B cell (primary cell): Measurements from ENCODE around the gene USP50. TPM values are rescaled to one million over a fixed set of nuclear protein-coding genes. Genes with fewer than 3 reads are reported as not detected.

Experiments used
- ATAC-seq: fragments of 200-7000 bp; cut with Tn5 transposase; one replicate; pipeline ENCODE4 v1.10.0; 2021; ENCODE audit warnings: low read depth, mild to moderate bottlenecking, moderate number of reproducible peaks, moderate library complexity
- CTCF ChIA-PET: fragments of 350-600 bp; sonication (Branson Sonifier 250); formaldehyde crosslinking; loops from one replicate; lab custom pipeline; 2021; ENCODE audit warnings: antibody characterized with exemption, inconsistent platforms; lab: Charles Lee
- POLR2A ChIA-PET: fragments of 350-600 bp; sonication (Branson Sonifier 250); formaldehyde crosslinking; loops from one replicate; lab custom pipeline; 2021; ENCODE audit warnings: antibody characterized with exemption; lab: Charles Lee
- DNase-seq: peaks from one replicate; pipeline ENCODE4 v3.0.0; 2013
- H2AFZ ChIP-seq: 2 replicates; pipeline ENCODE4 v1.6.1; 2012; ENCODE audit warnings: mild to moderate bottlenecking, low read depth, low read length; ENCODE audit not compliant: insufficient read depth, poor library complexity, severe bottlenecking
- H3K27ac ChIP-seq, 2 donors: 1 replicate in 1 of 2; 2 replicates in 1 of 2; pipeline ENCODE4 v1.5.1; 2012 to 2013; ENCODE audit warnings: low read length in 2 of 2, mild to moderate bottlenecking in 2 of 2, moderate library complexity in 1 of 2
- H3K27me3 ChIP-seq, 4 experiments: fragments of 200-600 bp in 1 of 4; sonication (generic) in 1 of 4; replicated peaks in 1 of 4; 1 replicate in 2 of 4; 2 replicates in 2 of 4; pipeline versions ENCODE4 v1.6.1 to v1.7.0; 2013 to 2016; ENCODE audit warnings: low read length in 3 of 4, mild to moderate bottlenecking in 2 of 4, mixed read lengths in 1 of 4, moderate library complexity in 1 of 4; ENCODE audit not compliant: insufficient read depth in 4 of 4, control insufficient read depth in 3 of 4; ENCODE audit errors: control extremely low read depth in 1 of 4
- H3K36me3 ChIP-seq, 2 experiments: replicated peaks in 1 of 2; 1 replicate in 1 of 2; 2 replicates in 1 of 2; pipeline versions ENCODE4 v1.6.1 to v1.7.1; 2013; ENCODE audit warnings: low read length in 1 of 2; ENCODE audit not compliant: insufficient read depth in 2 of 2, control insufficient read depth in 1 of 2; ENCODE audit errors: control extremely low read depth in 1 of 2, extremely low read depth in 1 of 2
- H3K4me1 ChIP-seq, 2 donors: fragments of 200-600 bp in 1 of 2; sonication (generic) in 1 of 2; 1 replicate in 1 of 2; 2 replicates in 1 of 2; pipeline versions ENCODE4 v1.5.1 to v1.6.1; 2013 to 2017; ENCODE audit warnings: low read length in 2 of 2; ENCODE audit not compliant: control insufficient read depth in 2 of 2, insufficient read depth in 2 of 2
- H3K4me2 ChIP-seq: replicated peaks from 2 replicates; pipeline ENCODE3; 2012; ENCODE audit warnings: mild to moderate bottlenecking, low read depth, low read length; ENCODE audit not compliant: poor library complexity, severe bottlenecking
- H3K4me3 ChIP-seq, 5 experiments: fragments of 200-600 bp in 1 of 5; sonication (generic) in 1 of 5; 1 replicate in 3 of 5; 2 replicates in 2 of 5; pipeline versions ENCODE4 v1.5.1 to v1.7.0; 2011 to 2016; ENCODE audit warnings: low read length in 4 of 5, mild to moderate bottlenecking in 4 of 5, low read depth in 2 of 5, control low read depth in 1 of 5, moderate library complexity in 1 of 5; ENCODE audit not compliant: insufficient read depth in 1 of 5; ENCODE audit errors: control extremely low read depth in 1 of 5, extremely low read depth in 1 of 5
- H3K79me2 ChIP-seq: fragments of 200-600 bp; sonication (generic); one replicate; pipeline ENCODE4 v1.6.0; 2016; ENCODE audit warnings: low read length; ENCODE audit not compliant: control insufficient read depth, insufficient read depth
- H3K9ac ChIP-seq: fragments of 200-600 bp; sonication (generic); 2 replicates; pipeline ENCODE4 v1.6.1; 2017; ENCODE audit warnings: mild to moderate bottlenecking, low read length, moderate library complexity
- H3K9me3 ChIP-seq, 3 donors: one replicate each; pipeline versions ENCODE4 v1.6.1 to v1.7.1; 2013; ENCODE audit warnings: low read length in 2 of 3; ENCODE audit not compliant: control insufficient read depth in 2 of 3, insufficient read depth in 1 of 3; ENCODE audit errors: control extremely low read depth in 1 of 3
- H4K20me1 ChIP-seq: 2 replicates; pipeline ENCODE4 v1.6.0; 2012; ENCODE audit warnings: mild to moderate bottlenecking, low read length; ENCODE audit not compliant: insufficient read depth, control insufficient read depth, poor library complexity, severe bottlenecking
- H3K27ac Mint-ChIP-seq: one replicate; pipeline ENCODE4 v1.8.0; 2021; ENCODE audit warnings: mixed read lengths
- H3K27me3 Mint-ChIP-seq: one replicate; pipeline ENCODE4 v1.8.0; 2021; ENCODE audit warnings: mixed read lengths
- H3K4me1 Mint-ChIP-seq: one replicate; pipeline ENCODE4 v1.8.0; 2021; ENCODE audit warnings: mixed read lengths
- H3K4me3 Mint-ChIP-seq: one replicate; pipeline ENCODE4 v1.8.0; 2021; ENCODE audit warnings: mixed read lengths
- H3K9me3 Mint-ChIP-seq: one replicate; pipeline ENCODE4 v1.8.0; 2022; ENCODE audit warnings: mixed read lengths; ENCODE audit not compliant: insufficient read depth
- EZH2 ChIP-seq: IDR thresholded peaks from 2 replicates; pipeline ENCODE4 v1.6.1; 2012; ENCODE audit warnings: borderline replicate concordance, low read depth, mild to moderate bottlenecking, moderate library complexity, low read length; ENCODE audit not compliant: insufficient read depth, poor library complexity, severe bottlenecking
- WGBS: methylation state at CpG from one replicate; pipeline ENCODE4 v1.1.5; 2013; ENCODE audit warnings: missing lambda C conversion rate; ENCODE audit not compliant: insufficient coverage; 5-methylcytosine and 5-hydroxymethylcytosine counted together
- intact Hi-C: fragments of 100-400 bp; cut with micrococcal nuclease; formaldehyde crosslinking; loops from one replicate; pipeline ENCODE4 v1.10.0; 2022
- polyA plus RNA-seq: library from polyadenylated mRNA; depleted of rRNA; stranded (reverse); fragments of >200 nt; gene quantifications from 2 replicates; pipeline ENCODE4 v1.2.3, GENCODE V29; 2012
- total RNA-seq, 2 donors: library from RNA; stranded (reverse); fragments of 120-200 nt in 1 of 2; gene quantifications; 1 replicate in 1 of 2; 2 replicates in 1 of 2; pipeline versions ENCODE4 v1.2.3 to v1.2.4, GENCODE V29; 2013 to 2022
- TF ChIP-seq, protein P1 (sequence below): fragments of 200-600 bp; IDR thresholded peaks from one replicate; pipeline ENCODE4 v1.8.0; 2022; ENCODE audit warnings: antibody characterized with exemption, mild to moderate bottlenecking

The USP50 gene
- total and polyA plus RNA-seq, 2 donors (not counting 1 experiment from before 2014, with no cell fraction given): 0.34 TPM; not detected in 1

DNA sequence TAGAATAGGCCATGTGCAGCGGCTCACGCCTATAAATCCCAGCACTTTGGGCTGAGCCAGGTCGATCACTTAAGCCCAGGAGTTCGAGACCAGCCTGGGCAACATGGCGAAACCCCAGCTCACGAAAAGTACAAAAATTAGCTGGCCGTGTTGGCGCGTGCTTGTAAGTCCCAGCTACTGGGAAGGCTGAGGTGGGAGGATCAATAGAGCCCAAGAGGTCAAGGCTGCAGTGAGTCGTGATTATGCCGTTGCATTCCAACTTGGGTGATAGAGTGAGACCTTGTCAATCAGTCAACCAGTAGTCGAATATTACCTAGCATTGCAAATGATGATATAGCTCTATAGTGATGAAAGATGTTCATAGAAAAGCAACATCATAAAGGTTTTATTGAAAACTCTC lies 70.3 kb downstream of the USP50 start:
- no peaks in the 10 kb centered on the region for H4K20me1 ChIP-seq
- H3K27me3 ChIP-seq: no peaks in the 10 kb centered on the region
- intact Hi-C loops: no loop called here
- DNase-seq (no peak), ATAC-seq (no peak)
- no peak overlapping the region for H3K27ac Mint-ChIP-seq
- ChIA-PET CTCF (interaction anchor here (0.6 kb wide), 1 partner anchor 132 kb away, joined by 3 read pairs; no protein-coding TSS in a partner anchor), POLR2A (no interaction called here)
- TF ChIP-seq, protein P1, sequence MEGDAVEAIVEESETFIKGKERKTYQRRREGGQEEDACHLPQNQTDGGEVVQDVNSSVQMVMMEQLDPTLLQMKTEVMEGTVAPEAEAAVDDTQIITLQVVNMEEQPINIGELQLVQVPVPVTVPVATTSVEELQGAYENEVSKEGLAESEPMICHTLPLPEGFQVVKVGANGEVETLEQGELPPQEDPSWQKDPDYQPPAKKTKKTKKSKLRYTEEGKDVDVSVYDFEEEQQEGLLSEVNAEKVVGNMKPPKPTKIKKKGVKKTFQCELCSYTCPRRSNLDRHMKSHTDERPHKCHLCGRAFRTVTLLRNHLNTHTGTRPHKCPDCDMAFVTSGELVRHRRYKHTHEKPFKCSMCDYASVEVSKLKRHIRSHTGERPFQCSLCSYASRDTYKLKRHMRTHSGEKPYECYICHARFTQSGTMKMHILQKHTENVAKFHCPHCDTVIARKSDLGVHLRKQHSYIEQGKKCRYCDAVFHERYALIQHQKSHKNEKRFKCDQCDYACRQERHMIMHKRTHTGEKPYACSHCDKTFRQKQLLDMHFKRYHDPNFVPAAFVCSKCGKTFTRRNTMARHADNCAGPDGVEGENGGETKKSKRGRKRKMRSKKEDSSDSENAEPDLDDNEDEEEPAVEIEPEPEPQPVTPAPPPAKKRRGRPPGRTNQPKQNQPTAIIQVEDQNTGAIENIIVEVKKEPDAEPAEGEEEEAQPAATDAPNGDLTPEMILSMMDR: no peak
- no peak for TF ChIP-seq EZH2
- no peak overlapping the region for H3K27ac ChIP-seq
- H3K9ac ChIP-seq: no peak overlapping the region
- H3K4me3 Mint-ChIP-seq: no peak overlapping the region
- H3K4me3 ChIP-seq: no peak overlapping the region
- H3K79me2 ChIP-seq: peaks cover 11% of the 10 kb centered on the region
- H3K9me3 ChIP-seq: no peaks in the 10 kb centered on the region
- no peaks in the 10 kb centered on the region for H3K4me1 ChIP-seq
- no peak overlapping the region for H2AFZ ChIP-seq
- H3K4me2 ChIP-seq: no peak overlapping the region
- no peaks in the 10 kb centered on the region for H3K9me3 Mint-ChIP-seq
- whole genome bisulfite sequencing: 99% methylated on average over 11 of the region's 12 CpGs
- H3K36me3 ChIP-seq: peaks cover 10 to 72% of the 10 kb centered on the region in 2 experiments
- H3K27me3 Mint-ChIP-seq: no peaks in the 10 kb centered on the region
- H3K4me1 Mint-ChIP-seq: peaks cover 6% of the 10 kb centered on the region

- H3K27me3 ChIP-seq: no peaks in the 10 kb centered on the region
- Mint-ChIP-seq H3K9me3 (no peaks in the 10 kb centered on the region), H3K27ac (no peak overlapping the region), H3K27me3 (no peaks in the 10 kb centered on the region), H3K4me3 (no peak overlapping the region), H3K4me1 (no peaks in the 10 kb centered on the region)
- H3K36me3 ChIP-seq: peaks cover 9 to 56% of the 10 kb centered on the region in 2 experiments
- H2AFZ ChIP-seq: no peak overlapping the region
- H3K4me3 ChIP-seq: no peak overlapping the region
- peaks cover 14% of the 10 kb centered on the region for H3K79me2 ChIP-seq
- no peak for TF ChIP-seq EZH2
- TF ChIP-seq, protein P1: no peak
- no peak overlapping the region for H3K27ac ChIP-seq
- WGBS: no CpG with 5 or more reads among the region's 2 CpGs
- intact Hi-C loops: no loop called here
- H4K20me1 ChIP-seq: no peaks in the 10 kb centered on the region
- no peaks in the 10 kb centered on the region for H3K9me3 ChIP-seq
- DNase-seq (no peak), ATAC-seq (no peak)
- H3K9ac ChIP-seq: no peak overlapping the region
- H3K4me2 ChIP-seq: no peak overlapping the region
- ChIA-PET POLR2A (no interaction called here), CTCF (interaction anchor here (0.6 kb wide), 1 partner anchor 60 kb away, joined by 3 read pairs; no protein-coding TSS in a partner anchor)
- H3K4me1 ChIP-seq: no peaks in the 10 kb centered on the region
These were observed 75.4 kb downstream of the USP50 start for GRCh38 chr15:50471072-50471471.
